Suppressor macrophage treated with lipopolysaccharide for 4 hours (primary cell): ENCODE data around the gene CREB3L2.
"Not testable (repeated sequence)": the region's sequence is repeated elsewhere in the genome, so short reads cannot be mapped to it uniquely, and the experiment has no call there.

ENCODE experiments used
- DNase-seq: peaks from one replicate; pipeline ENCODE4 v3.0.0-alpha.2; 2020

The CREB3L2 gene

GRCh38 chr7:137928626-137929025, 73.3 kb downstream of the CREB3L2 start:
- no peak for DNase-seq

- no peak for DNase-seq
These were observed 74.5 kb downstream of the CREB3L2 start for GRCh38 chr7:137927386-137927785.

- not testable (repeated sequence) for DNase-seq
These were observed 75.7 kb downstream of the CREB3L2 start for GRCh38 chr7:137926206-137926605.

- no peak for DNase-seq
These were observed 76.1 kb downstream of the CREB3L2 start for GRCh38 chr7:137925754-137926153.

- peak; percentile 26 for DNase-seq
These were observed 76.8 kb downstream of the CREB3L2 start for GRCh38 chr7:137925091-137925490.

GRCh38 chr7:137923380-137923779, 78.5 kb downstream of the CREB3L2 start:
- DNase-seq = no peak

- DNase-seq = no peak
These were observed 81.1 kb downstream of the CREB3L2 start for GRCh38 chr7:137920637-137921399.

- no peak for DNase-seq
These were observed 81.9 kb downstream of the CREB3L2 start for GRCh38 chr7:137919987-137920386.

GRCh38 chr7:137916980-137917645, 84.8 kb downstream of the CREB3L2 start:
- no peak for DNase-seq

- no peak for DNase-seq
These were observed 85.3 kb downstream of the CREB3L2 start for GRCh38 chr7:137916564-137916963.

GRCh38 chr7:137915266-137915665, 86.6 kb downstream of the CREB3L2 start:
- no peak for DNase-seq

- no peak for DNase-seq
These were observed 87.9 kb downstream of the CREB3L2 start for GRCh38 chr7:137913985-137914384.

GRCh38 chr7:137909042-137909441, 92.8 kb downstream of the CREB3L2 start:
- DNase-seq = no peak

GRCh38 chr7:137908106-137908505, 93.8 kb downstream of the CREB3L2 start:
- DNase-seq = no peak

- not testable (repeated sequence) for DNase-seq
These were observed 95.2 kb downstream of the CREB3L2 start for GRCh38 chr7:137906636-137907035.

- no peak for DNase-seq
These were observed 97.1 kb downstream of the CREB3L2 start for GRCh38 chr7:137904833-137905232.

- DNase-seq = peak; percentile 86
These were observed 98.3 kb downstream of the CREB3L2 start for GRCh38 chr7:137903382-137904169.

- DNase-seq = no peak
These were observed 101.7 kb downstream of the CREB3L2 start for GRCh38 chr7:137900137-137900536.

- DNase-seq = peak; percentile 80
These were observed 102.8 kb downstream of the CREB3L2 start for GRCh38 chr7:137898839-137899721.

- no peak for DNase-seq
These were observed 106.3 kb downstream of the CREB3L2 start for GRCh38 chr7:137895301-137896221.

- DNase-seq = no peak
These were observed 108.6 kb downstream of the CREB3L2 start for GRCh38 chr7:137893143-137893742.
